Transverse colon (tissue), 4 donors: ENCODE data around the gene LMF1.

Experiments
- EP300 ChIP-seq: sonication (generic); formaldehyde crosslinking; IDR thresholded peaks from one replicate; pipeline ENCODE4 v1.6.1; 2017; ENCODE audit warnings: antibody characterized with exemption, low read depth
- POLR2A ChIP-seq: fragments of 450-650 bp; IDR thresholded peaks from one replicate; pipeline ENCODE4 v1.6.1; 2016; ENCODE audit warnings: antibody characterized with exemption, mild to moderate bottlenecking, moderate library complexity
- POLR2AphosphoS5 ChIP-seq, 3 donors: sonication (generic); formaldehyde crosslinking; IDR thresholded peaks; one replicate each; pipeline ENCODE4 v1.6.1; 2016; ENCODE audit warnings: antibody characterized with exemption in 3 of 3
- TF ChIP-seq, protein P1 (sequence below), 5 experiments: fragments of 200-600 bp in 3 of 5; fragments of 450-650 bp in 2 of 5; sonication (generic) in 3 of 5; IDR thresholded peaks; 1 replicate in 2 of 5; 2 replicates in 3 of 5; pipeline ENCODE4 v1.5.1; 2016 to 2017; ENCODE audit warnings: antibody characterized with exemption in 5 of 5, inconsistent platforms in 3 of 5, mild to moderate bottlenecking in 2 of 5, moderate library complexity in 1 of 5

DNA sequence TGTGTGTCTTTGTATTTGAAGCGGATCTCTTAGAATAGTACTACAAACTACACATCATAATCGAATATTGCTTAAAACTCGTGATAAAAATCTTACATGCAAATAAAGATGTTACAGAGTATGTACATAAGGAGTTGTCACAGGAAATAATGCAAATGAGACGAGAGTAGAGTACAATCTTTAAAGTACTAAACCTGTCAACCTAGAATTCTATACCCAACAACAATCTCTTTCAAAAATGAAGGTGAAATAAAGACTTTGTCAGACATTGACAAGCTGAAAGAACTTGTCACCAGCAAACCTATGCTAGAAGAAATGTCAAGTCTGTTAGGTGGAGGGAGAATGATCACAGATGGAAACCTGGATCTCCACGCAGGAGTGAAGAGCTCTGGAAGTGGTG is 86.6 kb downstream of the LMF1 start:
- TF ChIP-seq, protein P1, sequence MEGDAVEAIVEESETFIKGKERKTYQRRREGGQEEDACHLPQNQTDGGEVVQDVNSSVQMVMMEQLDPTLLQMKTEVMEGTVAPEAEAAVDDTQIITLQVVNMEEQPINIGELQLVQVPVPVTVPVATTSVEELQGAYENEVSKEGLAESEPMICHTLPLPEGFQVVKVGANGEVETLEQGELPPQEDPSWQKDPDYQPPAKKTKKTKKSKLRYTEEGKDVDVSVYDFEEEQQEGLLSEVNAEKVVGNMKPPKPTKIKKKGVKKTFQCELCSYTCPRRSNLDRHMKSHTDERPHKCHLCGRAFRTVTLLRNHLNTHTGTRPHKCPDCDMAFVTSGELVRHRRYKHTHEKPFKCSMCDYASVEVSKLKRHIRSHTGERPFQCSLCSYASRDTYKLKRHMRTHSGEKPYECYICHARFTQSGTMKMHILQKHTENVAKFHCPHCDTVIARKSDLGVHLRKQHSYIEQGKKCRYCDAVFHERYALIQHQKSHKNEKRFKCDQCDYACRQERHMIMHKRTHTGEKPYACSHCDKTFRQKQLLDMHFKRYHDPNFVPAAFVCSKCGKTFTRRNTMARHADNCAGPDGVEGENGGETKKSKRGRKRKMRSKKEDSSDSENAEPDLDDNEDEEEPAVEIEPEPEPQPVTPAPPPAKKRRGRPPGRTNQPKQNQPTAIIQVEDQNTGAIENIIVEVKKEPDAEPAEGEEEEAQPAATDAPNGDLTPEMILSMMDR (IDR thresholded peaks at IDR 0.05) = no peak
- TF ChIP-seq POLR2AphosphoS5 (IDR thresholded peaks at IDR 0.05) (no peak), EP300 (no peak), POLR2A (no peak)
